ENCODE measurements around the gene MEGF8. TPM values are rescaled to one million over a fixed set of nuclear protein-coding genes. Genes with fewer than 3 reads are reported as not detected.

Gene MEGF8
- total and polyA plus RNA-seq, 10 of the 15 experiments (the other 5 are each of a cell fraction or from before 2014, with no cell fraction given) = 0.43 to 12.8 (median 2.7) TPM

GRCh38 chr19:42396381-42397262, 71.2 kb downstream of the MEGF8 start (continued):
- TF ChIP-seq ATF2 (IDR thresholded peaks at IDR 0.05; ENCODE audit: low read length) (peak; percentile 65; the same call in 1 of the 2 replicates), MAX (IDR thresholded peaks at IDR 0.05; ENCODE audit: low read depth, low read length) (peak; percentile 54; the same call in 1 of the 2 replicates), ZBTB40 (IDR thresholded peaks at IDR 0.05; ENCODE audit: borderline replicate concordance) (peak; percentile 38; the same call in 1 of the 2 replicates), JUND (IDR thresholded peaks at IDR 0.05; ENCODE audit: low read depth, low read length) (peak; percentile 35; the same call in 1 of the 2 replicates), POU2F2 (IDR thresholded peaks at IDR 0.05; ENCODE audit: borderline replicate concordance, low read depth, low read length) (peak; percentile 57), RFX5 (IDR thresholded peaks at IDR 0.05; ENCODE audit: low read depth, low read length) (peak; percentile 92), BACH1 (IDR thresholded peaks at IDR 0.05; ENCODE audit: borderline replicate concordance) (no peak; the same call in 1 of the 2 replicates), BCL11A (IDR thresholded peaks at IDR 0.05; ENCODE audit: low read depth, low read length) (no peak), IKZF1 (conservative IDR thresholded peaks at IDR 0.05) (peak; percentile 39; the same call in 1 of the 2 replicates), POLR2AphosphoS5 (IDR thresholded peaks at IDR 0.05; ENCODE audit: low read length) (peak; percentile 89), ZNF687 (IDR thresholded peaks at IDR 0.05) (0 out of 2 replicates have a peak, but pooled peaks have one; percentile 27), NR2C1 (IDR thresholded peaks at IDR 0.05) (no peak), NFYA (IDR thresholded peaks at IDR 0.05; ENCODE audit: borderline replicate concordance, low read depth, low read length) (peak; percentile 88), CHD2 (IDR thresholded peaks at IDR 0.05; ENCODE audit: borderline replicate concordance, low read depth, low read length) (peak; percentile 96), CREB1 (IDR thresholded peaks at IDR 0.05; ENCODE audit: low read depth) (peak; percentile 95), E4F1 (IDR thresholded peaks at IDR 0.05; ENCODE audit: borderline replicate concordance, partially characterized antibody) (peak; percentile 59)

Measured in GM12878 (cell line).